DOHH2 (cell line): ENCODE results near the gene MSMP.

Experiments used
- EZH2phosphoT487 ChIP-seq: fragments of 200-600 bp; sonication (generic); IDR thresholded peaks from 2 replicates; pipeline ENCODE4 v1.6.1; 2017; ENCODE audit warnings: borderline replicate concordance, mild to moderate bottlenecking, antibody characterized with exemption, low read length, moderate library complexity, mixed read lengths
- TF ChIP-seq, protein P1 (sequence below): fragments of 200-600 bp; sonication (generic); IDR thresholded peaks from one replicate; pipeline ENCODE4 v1.5.1; 2014; ENCODE audit warnings: antibody characterized with exemption, mild to moderate bottlenecking, low read depth, low read length; ENCODE audit not compliant: poor library complexity, severe bottlenecking

DNA sequence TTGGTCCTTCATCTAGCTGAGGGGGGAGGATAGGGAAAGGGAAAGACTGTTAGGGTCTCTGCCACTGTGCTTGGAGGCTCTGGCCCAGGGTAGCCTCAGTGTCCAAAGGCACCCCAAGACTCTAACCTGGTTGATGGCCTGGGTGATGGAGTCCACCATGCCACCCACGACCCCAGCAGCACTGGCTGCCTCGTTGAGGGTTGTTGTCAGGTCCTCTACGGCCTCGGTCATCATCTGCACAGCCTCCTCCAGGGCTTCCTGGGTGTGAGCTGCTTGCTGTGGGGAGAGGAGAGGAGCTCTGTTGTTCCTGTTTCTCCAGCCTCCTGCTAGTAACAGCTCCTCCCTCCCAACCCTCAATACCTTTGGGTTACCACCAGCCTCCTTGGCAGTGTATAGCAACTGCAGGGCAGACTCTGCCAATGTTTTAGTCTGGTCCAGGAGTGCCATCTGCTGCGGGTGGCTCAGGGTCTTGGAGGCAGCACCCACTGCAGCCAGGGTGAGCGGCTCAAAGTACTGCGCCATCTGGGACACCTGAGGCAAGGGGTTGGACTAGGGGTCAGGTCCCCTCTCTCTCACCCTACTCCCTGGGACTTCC is 48.1 kb downstream of the MSMP start:
- TF ChIP-seq, protein P1, sequence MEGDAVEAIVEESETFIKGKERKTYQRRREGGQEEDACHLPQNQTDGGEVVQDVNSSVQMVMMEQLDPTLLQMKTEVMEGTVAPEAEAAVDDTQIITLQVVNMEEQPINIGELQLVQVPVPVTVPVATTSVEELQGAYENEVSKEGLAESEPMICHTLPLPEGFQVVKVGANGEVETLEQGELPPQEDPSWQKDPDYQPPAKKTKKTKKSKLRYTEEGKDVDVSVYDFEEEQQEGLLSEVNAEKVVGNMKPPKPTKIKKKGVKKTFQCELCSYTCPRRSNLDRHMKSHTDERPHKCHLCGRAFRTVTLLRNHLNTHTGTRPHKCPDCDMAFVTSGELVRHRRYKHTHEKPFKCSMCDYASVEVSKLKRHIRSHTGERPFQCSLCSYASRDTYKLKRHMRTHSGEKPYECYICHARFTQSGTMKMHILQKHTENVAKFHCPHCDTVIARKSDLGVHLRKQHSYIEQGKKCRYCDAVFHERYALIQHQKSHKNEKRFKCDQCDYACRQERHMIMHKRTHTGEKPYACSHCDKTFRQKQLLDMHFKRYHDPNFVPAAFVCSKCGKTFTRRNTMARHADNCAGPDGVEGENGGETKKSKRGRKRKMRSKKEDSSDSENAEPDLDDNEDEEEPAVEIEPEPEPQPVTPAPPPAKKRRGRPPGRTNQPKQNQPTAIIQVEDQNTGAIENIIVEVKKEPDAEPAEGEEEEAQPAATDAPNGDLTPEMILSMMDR, result no peak
- TF ChIP-seq EZH2phosphoT487, result no peak
